Gastrocnemius medialis (tissue), 4 donors: Measurements from ENCODE around the gene PPM1J.

Source experiments
- POLR2A ChIP-seq, 2 donors: fragments of 450-650 bp; IDR thresholded peaks; one replicate each; pipeline ENCODE4 v1.6.1; 2017; ENCODE audit warnings: antibody characterized with exemption in 2 of 2, mild to moderate bottlenecking in 2 of 2, moderate library complexity in 2 of 2
- TF ChIP-seq, protein P1 (sequence below), 5 experiments: fragments of 450-650 bp in 3 of 5; fragments of 200-600 bp in 2 of 5; sonication (generic) in 2 of 5; IDR thresholded peaks in 4 of 5; conservative IDR thresholded peaks in 1 of 5; 1 replicate in 4 of 5; 2 replicates in 1 of 5; pipeline ENCODE4 v1.5.1; 2016 to 2019; ENCODE audit warnings: antibody characterized with exemption in 5 of 5, mild to moderate bottlenecking in 3 of 5, moderate library complexity in 3 of 5

DNA sequence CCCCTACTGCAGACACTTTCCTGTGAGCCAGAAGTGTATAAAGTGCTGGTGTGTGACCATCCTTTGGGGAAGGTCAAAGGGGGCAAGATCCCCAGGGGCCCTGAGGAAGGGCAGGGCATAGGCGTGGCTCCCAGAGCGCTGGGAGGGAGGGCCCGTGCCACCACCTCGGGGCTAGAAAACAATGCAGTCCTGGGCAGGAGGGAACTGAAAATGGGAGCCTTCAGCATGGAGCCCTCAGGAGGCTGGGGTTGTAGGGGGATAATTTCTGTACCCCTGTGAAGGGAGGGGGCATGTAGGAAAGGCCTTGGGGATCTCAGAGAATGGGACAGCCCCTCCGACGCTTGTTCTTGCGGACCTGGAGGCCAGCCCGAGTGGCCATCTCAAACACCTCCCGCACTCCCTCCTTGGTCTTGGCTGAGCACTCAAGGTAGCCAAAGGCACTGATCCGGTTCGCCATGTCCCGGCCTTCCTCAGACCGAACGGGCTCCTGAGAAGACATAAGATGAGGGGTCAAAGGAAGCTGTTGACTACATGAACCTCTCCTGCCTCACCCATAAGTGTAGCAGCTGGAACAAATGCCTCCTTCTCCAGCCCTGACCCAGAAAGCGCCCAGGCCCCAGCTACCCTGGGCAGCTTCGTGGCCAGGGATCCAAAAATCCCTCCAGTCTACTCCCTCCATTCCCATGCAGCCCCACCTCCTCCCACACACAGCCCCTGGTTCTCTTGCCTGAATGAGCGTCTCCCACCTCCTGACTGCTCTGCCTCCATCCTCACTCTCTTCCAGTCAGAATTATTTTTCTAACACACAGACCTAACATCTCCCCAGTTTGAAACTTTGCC is 13.7 kb downstream of the PPM1J start:
- TF ChIP-seq, protein P1, sequence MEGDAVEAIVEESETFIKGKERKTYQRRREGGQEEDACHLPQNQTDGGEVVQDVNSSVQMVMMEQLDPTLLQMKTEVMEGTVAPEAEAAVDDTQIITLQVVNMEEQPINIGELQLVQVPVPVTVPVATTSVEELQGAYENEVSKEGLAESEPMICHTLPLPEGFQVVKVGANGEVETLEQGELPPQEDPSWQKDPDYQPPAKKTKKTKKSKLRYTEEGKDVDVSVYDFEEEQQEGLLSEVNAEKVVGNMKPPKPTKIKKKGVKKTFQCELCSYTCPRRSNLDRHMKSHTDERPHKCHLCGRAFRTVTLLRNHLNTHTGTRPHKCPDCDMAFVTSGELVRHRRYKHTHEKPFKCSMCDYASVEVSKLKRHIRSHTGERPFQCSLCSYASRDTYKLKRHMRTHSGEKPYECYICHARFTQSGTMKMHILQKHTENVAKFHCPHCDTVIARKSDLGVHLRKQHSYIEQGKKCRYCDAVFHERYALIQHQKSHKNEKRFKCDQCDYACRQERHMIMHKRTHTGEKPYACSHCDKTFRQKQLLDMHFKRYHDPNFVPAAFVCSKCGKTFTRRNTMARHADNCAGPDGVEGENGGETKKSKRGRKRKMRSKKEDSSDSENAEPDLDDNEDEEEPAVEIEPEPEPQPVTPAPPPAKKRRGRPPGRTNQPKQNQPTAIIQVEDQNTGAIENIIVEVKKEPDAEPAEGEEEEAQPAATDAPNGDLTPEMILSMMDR (IDR thresholded peaks at IDR 0.05 in 4 of 5, conservative IDR thresholded peaks at IDR 0.05 in 1 of 5), result no peak
- no peak for TF ChIP-seq POLR2A (IDR thresholded peaks at IDR 0.05)
